Right ventricle myocardium superior (tissue), 1 donor: ENCODE data around the gene SYNPO. TPM values are rescaled to one million over a fixed set of nuclear protein-coding genes. Genes with fewer than 3 reads are reported as not detected.

ENCODE experiments used
- ATAC-seq: fragments of 200-7000 bp; cut with Tn5 transposase; one replicate; pipeline ENCODE4 v1.9.1; 2020; ENCODE audit warnings: mild to moderate bottlenecking; ENCODE audit not compliant: poor library complexity
- DNase-seq: peaks from one replicate; pipeline ENCODE4 v3.0.0-alpha.2; 2020
- intact Hi-C: fragments of 100-400 bp; cut with DNase I; formaldehyde crosslinking; loops from one replicate; pipeline ENCODE4 v1.11.2; 2022
- total RNA-seq: library from RNA; stranded (reverse); fragmentation: NEBNext Ultra II Directional; extraction: Animal tissue kit (Norgen Biotek cat#: 25700); gene quantifications from one replicate; pipeline ENCODE4 v1.2.1, GENCODE V29; 2021
- donor health status: DM: no; HTN: yes; CAD: no; lungs with severe emphysema.

The SYNPO gene
- total RNA-seq, 1 donor from 2014 or later: 645 TPM

DNA sequence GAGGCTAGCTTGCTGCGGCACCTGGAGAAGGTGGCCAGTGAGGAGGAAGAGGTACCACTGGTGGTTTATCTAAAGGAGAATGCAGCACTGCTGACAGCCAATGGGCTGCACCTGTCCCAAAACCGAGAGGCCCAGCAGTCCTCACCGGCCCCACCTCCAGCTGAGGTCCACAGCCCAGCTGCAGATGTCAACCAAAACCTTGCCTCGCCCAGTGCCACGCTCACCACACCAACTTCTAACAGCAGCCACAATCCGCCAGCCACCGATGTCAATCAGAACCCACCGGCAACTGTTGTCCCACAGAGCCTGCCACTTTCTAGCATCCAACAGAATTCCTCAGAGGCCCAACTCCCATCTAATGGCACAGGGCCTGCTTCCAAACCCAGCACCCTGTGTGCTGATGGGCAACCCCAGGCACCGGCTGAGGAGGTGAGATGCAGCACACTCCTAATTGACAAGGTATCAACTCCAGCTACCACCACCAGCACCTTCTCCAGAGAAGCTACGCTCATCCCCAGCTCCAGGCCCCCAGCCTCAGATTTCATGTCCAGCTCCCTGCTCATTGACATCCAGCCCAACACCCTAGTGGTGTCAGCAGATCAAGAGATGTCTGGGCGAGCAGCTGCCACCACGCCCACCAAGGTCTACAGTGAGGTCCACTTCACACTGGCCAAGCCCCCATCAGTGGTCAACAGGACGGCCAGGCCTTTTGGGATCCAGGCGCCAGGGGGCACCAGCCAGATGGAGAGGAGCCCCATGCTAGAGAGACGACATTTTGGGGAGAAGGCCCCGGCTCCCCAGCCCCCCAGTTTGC, 8.0 kb downstream of the SYNPO start:
- intact Hi-C loops: no loop called here
- DNase-seq: no peak
- ATAC-seq: no peak

DNA sequence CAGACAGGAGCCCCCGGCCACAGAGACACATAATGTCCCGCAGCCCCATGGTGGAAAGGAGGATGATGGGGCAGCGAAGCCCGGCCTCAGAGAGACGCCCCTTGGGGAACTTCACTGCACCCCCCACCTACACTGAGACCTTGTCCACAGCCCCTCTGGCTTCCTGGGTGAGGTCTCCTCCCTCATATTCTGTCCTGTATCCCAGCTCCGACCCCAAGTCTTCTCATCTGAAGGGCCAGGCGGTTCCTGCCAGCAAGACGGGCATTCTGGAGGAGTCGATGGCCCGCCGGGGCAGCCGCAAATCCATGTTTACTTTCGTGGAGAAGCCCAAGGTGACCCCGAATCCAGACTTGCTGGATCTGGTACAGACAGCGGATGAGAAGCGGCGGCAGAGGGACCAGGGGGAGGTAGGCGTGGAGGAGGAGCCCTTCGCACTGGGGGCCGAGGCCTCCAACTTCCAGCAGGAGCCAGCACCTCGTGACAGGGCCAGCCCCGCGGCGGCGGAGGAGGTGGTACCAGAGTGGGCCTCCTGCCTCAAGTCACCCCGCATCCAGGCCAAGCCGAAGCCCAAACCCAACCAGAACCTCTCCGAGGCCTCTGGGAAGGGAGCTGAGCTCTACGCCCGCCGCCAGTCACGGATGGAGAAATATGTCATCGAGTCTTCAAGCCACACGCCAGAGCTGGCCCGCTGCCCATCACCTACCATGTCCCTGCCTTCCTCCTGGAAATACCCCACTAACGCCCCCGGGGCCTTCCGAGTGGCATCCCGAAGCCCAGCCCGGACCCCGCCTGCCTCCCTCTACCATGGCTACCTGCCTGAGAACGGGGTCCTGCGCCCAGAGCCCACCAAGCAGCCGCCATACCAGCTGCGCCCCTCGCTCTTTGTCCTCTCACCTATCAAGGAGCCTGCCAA, 8.9 kb downstream of the SYNPO start:
- ATAC-seq (peak; percentile 35), DNase-seq (peak; percentile 88)
- intact Hi-C loops: no loop called here

- no peak for ATAC-seq
- intact Hi-C loops: no loop called here
- no peak for DNase-seq
These were observed 9.9 kb downstream of the SYNPO start for GRCh38 chr5:150650021-150651006.

DNA sequence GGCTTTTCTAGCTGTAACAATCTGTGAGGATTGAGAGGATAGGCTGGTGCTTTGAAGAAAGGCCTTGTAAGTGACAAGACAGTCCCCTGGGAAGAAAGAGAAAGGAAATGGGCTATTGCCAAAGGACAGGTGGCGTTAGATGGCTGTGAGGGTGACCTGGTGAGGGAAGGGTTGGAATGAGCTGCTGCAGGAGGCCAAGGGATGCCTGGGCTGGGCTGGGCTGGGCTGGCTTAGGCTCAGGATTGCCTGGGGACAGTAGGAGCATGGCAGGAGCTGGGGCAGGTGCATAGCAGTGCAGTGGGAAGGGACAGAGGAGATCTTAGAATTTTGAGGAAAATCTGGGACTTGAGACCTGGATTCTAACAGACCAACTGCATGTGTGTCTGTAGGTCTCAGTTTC, 10.9 kb downstream of the SYNPO start:
- no peak for DNase-seq
- intact Hi-C loops: no loop called here
- ATAC-seq: no peak

DNA sequence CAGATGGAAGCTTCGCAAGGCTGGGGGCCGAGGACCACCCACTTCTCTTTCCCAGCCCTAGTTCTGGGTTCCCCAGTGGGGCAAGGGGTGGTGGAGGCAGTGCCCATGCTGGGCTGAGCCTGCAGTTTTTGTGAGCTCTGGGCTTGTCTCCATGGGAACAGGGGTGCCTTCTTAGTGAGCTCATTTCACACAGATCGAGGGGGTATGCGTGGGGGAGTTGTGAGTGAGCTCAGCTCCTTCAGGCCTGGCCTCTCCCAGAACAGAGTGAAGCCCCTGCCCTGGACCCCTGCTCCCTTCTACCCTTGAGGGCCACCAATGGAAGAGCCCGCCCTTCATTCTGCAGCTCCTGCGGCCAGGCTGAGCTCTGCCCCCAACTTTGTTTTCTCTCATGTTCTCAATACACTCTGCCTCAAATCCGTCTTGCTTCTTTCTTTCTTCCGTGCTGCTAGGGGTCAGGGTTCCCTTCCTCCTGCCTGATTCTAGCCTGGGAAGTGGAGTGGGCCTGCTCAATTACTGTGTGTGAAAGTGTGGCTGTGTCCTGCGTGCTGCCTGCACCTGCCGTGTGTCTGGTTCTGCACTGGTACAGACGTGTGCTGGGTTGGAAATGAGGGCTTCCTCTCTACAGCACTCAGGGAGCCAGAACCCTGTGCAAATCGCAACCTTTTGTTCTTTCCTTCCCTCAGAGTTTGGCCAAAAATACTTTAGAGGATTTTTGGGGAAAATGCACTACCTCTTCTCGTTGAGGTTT, 11.6 kb downstream of the SYNPO start:
- DNase-seq: no peak
- intact Hi-C loops: no loop called here

DNA sequence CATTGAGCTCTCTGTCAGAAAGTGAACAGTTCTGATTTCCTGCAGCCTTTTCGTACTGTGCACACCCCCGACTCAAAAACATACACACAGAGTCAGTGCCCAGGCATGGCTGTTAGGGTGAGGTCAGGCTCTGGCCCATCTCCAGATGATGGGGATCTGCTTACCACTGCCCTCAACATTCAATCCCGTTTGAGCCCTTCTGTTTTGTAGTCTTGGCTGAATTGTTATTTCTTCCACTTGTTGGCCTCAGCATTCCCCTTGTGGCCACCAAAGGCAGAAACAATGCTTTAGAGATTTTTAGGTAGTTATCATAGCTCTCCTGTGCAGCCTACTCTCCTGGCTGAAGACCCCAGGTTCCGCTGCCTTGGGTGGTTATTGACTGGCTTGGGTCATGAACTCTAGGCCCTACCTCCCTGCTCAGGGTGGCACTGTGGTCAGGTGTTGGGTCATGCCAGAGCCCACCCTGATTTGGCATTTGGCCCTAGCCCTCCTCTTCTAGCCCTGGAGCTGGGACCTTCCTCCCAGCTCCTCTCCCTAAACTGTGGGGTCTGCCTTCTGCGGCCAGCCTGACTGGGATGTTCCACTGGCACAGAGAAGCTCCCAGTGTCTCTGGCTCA, 12.8 kb downstream of the SYNPO start:
- ATAC-seq (no peak), DNase-seq (no peak)
- intact Hi-C loops: no loop called here

More for the DNA sequence above, 11.6 kb downstream of the SYNPO start:
- no peak for ATAC-seq

DNA sequence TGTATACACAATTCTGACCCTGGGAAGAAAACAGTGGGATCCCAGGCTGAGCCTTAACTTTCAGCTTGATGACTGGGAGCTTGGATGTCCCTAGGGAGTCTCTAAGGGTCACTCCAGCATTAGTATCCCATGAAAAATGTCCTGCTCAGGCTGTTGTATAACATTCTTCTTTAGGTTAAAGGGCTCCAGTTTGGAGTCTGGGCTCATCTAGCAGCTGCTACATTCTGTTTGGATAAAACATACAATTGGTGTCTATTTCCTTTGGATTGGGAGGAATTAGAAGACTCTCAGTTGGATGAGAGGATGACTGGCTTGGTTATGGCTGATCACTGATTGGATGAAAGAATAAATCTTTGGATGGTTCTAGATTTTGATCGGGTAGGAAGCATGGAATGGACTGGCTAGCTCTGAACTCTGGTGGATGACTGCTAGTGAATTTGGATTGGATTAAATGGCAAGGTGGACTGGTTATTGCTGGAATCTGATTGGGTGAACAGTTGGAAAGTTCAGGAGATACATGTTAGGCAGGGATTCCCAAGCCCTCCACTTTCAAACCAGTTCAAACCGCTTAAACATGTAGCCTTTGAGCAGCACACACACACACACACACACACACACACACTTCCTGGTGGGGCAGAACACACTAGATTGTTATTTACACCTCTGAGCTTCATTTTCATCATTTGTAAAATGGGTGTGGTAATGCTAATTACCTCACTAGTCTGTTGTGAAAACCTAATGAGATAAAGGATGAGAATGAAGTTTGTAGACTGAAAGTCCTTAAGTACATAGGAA, 13.5 kb downstream of the SYNPO start:
- intact Hi-C loops: no loop called here
- ATAC-seq (no peak), DNase-seq (no peak)

DNA sequence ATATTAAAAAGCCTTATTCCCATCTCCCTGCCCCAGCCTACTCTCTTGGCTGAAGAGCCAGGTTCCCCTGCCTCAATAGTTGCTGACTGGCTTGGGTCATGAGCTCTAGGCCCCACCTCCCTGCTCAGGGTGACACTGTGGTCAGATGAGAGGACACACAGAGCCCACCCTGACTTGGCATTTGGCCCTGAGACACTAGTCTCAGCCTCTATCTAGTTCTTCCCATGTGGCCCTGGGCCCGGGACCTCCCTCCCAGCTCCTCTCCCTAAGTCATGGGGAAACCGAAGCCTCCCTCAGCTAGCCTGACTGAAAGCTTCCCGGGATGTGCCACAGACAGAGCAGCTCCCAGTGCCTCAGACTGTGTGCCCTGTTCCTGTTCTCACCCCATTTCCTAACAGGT, 14.8 kb downstream of the SYNPO start:
- ATAC-seq (no peak), DNase-seq (no peak)
- intact Hi-C loops: loop anchor here (5.0 kb wide), 1 partner anchor 68 kb away; no protein-coding TSS in a partner anchor

- intact Hi-C loops: loop anchor here (2.0 to 5.0 kb wide), 2 partner anchors 69 to 94 kb away; no protein-coding TSS in a partner anchor
- ATAC-seq: peak; percentile 76
- peak; percentile 85 for DNase-seq
These were observed 16.0 kb downstream of the SYNPO start for GRCh38 chr5:150656191-150657132.

GRCh38 chr5:150658121-150658520, 17.7 kb downstream of the SYNPO start:
- ATAC-seq (no peak), DNase-seq (no peak)
- intact Hi-C loops: loop anchor here (5.0 kb wide), 1 partner anchor 71 kb away; no protein-coding TSS in a partner anchor

DNA sequence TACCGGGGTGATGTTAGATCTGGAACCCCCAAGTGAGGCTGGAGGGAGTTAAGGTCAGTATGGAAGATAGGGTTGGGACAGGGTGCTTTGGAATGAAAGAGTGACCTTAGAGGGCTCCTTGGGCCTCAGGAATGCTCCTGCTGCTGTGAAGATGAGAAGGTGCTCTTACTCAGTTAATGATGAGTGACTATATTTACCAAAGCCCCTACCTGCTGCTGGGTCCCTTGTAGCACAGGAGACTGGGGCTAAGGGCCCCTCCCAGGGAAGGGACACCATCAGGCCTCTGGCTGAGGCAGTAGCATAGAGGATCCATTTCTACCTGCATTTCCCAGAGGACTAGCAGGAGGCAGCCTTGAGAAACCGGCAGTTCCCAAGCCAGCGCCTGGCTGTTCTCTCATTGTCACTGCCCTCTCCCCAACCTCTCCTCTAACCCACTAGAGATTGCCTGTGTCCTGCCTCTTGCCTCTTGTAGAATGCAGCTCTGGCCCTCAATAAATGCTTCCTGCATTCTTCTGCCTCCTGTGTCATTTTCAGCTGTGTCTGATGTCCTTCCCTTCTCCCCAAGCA, 18.3 kb downstream of the SYNPO start:
- intact Hi-C loops: loop anchor here (5.0 kb wide), 1 partner anchor 71 kb away; no protein-coding TSS in a partner anchor
- DNase-seq: no peak
- no peak for ATAC-seq

GRCh38 chr5:150659360-150660107, 19.1 kb downstream of the SYNPO start:
- intact Hi-C loops: loop anchor here (5.0 kb wide), 1 partner anchor 72 kb away; no protein-coding TSS in a partner anchor

DNA sequence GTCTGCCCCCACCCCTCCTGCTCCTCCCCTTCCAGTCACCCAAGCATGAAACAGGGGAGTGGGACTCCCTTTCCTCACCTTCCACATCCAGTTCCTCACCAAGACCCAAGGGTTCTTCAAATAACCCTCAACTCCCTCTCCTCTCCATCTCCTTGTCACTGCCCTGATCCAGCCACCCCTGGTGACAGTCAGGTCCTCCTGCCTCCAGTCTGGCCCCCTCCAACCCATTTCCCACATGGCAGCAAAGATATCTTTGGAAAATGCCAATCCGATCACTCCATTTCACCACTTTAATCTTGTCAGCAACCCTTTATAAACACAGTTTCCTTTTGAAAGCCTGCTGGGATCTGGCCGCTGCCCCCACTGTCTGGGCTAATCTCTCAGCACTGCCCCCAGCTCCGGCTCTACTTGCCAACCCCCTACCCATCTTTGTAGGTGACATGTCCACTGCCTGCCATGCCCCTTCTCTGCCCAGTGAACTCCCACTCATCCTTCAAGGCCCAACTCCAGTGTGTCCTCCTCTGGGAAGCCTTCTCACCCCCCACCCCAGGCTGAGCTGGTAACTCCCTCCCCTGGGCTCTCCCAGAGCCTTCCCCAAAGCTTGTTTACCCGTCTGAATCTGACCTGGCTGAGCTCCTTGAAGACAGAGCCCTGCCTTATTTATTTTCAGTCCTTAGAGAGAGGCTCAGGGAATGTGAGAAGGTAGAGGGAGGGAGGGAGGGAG, 19.8 kb downstream of the SYNPO start:
- intact Hi-C loops: no loop called here
- ATAC-seq (no peak), DNase-seq (no peak)

More at GRCh38 chr5:150659360-150660107, 19.1 kb downstream of the SYNPO start:
- DNase-seq: no peak
- ATAC-seq: no peak

DNA sequence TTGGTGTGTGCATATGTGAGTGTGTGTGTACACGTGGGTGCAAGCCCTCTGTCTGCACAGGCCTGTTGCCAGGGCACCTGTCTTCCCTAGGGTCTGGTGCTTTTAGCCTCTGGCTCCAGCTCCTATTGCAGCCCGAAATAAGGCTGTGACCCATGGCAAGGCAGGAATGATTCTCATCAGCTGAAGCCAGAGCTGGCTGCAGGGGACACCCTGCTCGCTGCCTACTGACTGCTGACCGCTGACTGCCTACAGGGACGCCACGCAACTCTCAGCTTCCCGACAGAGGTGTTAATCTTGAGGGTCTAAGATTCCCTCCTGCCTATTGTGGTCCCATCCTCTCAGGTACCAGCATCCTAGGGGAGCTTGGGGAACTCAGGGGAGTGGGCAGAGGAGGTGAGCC, 20.6 kb downstream of the SYNPO start, which contains the start of gene MYOZ3:
Gene MYOZ3, plus strand, starts transcription at position 166 of the 400 bp plus-strand sequence. CDS start 1,691 bp downstream, outside the sequence.
- intact Hi-C loops: no loop called here
- ATAC-seq (no peak), DNase-seq (no peak)
